K562 (cell line): ENCODE measurements around the gene NEIL1. TPM values are rescaled to one million over a fixed set of nuclear protein-coding genes. Genes with fewer than 3 reads are reported as not detected.

Source experiments
- AFF1 ChIP-seq, 2 experiments: fragments of 450-650 bp; IDR thresholded peaks; 2 replicates each; pipeline ENCODE4 v1.6.1; 2018; ENCODE audit warnings: mild to moderate bottlenecking in 2 of 2, low read depth in 1 of 2; ENCODE audit not compliant: partially characterized antibody in 2 of 2
- EP300 ChIP-seq: IDR thresholded peaks from 2 replicates; pipeline ENCODE4 v1.6.1; 2012; ENCODE audit warnings: low read length, improper control_type of control experiment
- ETV5 ChIP-seq: sonication (generic); formaldehyde crosslinking; IDR thresholded peaks from 2 replicates; pipeline ENCODE4 v1.4.0; 2020; ENCODE audit warnings: low read depth, mild to moderate bottlenecking, missing genetic modification reagents
- FOXA3 ChIP-seq, 2 experiments: fragments of 450-650 bp in 1 of 2; sonication (generic) in 1 of 2; formaldehyde crosslinking; IDR thresholded peaks in 1 of 2; conservative IDR thresholded peaks in 1 of 2; 2 replicates each; pipeline versions ENCODE4 v1.4.0 to v1.8.0; 2020 to 2022; ENCODE audit warnings: mild to moderate bottlenecking in 2 of 2, missing genetic modification reagents in 1 of 2
- HMGXB4 ChIP-seq: sonication (generic); formaldehyde crosslinking; IDR thresholded peaks from 2 replicates; pipeline ENCODE4 v1.8.1; 2023; ENCODE audit warnings: mild to moderate bottlenecking, missing genetic modification reagents
- IRF2 ChIP-seq: sonication (generic); formaldehyde crosslinking; IDR thresholded peaks from 2 replicates; pipeline ENCODE4 v1.8.1; 2022; ENCODE audit warnings: mild to moderate bottlenecking, missing genetic modification reagents
- KDM1A ChIP-seq, 2 experiments: fragments of 450-650 bp; IDR thresholded peaks; 2 replicates each; pipeline ENCODE4 v1.6.1; 2016; ENCODE audit warnings: mild to moderate bottlenecking in 2 of 2
- KHSRP ChIP-seq: fragments of 450-650 bp; IDR thresholded peaks from 2 replicates; pipeline ENCODE4 v1.6.1; 2017
- MBD2 ChIP-seq: sonication (generic); IDR thresholded peaks from 2 replicates; pipeline ENCODE4 v1.6.1; 2016; ENCODE audit warnings: low read depth, borderline replicate concordance
- MLX ChIP-seq, 2 experiments: fragments of 450-650 bp in 1 of 2; sonication (generic) in 1 of 2; formaldehyde crosslinking; conservative IDR thresholded peaks; 2 replicates each; pipeline versions ENCODE4 v1.4.0 to v1.8.1; 2020 to 2022; ENCODE audit warnings: mild to moderate bottlenecking in 1 of 2, missing genetic modification reagents in 1 of 2
- NFATC3 ChIP-seq: fragments of 450-650 bp; IDR thresholded peaks from 2 replicates; pipeline ENCODE4 v1.6.1; 2017; ENCODE audit warnings: mild to moderate bottlenecking
- NR3C1 ChIP-seq: sonication (generic); formaldehyde crosslinking; IDR thresholded peaks from 2 replicates; pipeline ENCODE4 v1.8.1; 2022; ENCODE audit warnings: missing genetic modification reagents
- SIX5 ChIP-seq, 2 experiments: IDR thresholded peaks; 2 replicates each; pipeline ENCODE4 v1.6.1; 2011; ENCODE audit warnings: low read length in 2 of 2, borderline replicate concordance in 1 of 2, low read depth in 1 of 2, mild to moderate bottlenecking in 1 of 2, moderate library complexity in 1 of 2; ENCODE audit not compliant: insufficient read depth in 1 of 2
- SMAD2 ChIP-seq: fragments of 150-350 bp; IDR thresholded peaks from 2 replicates; pipeline ENCODE4 v1.6.1; 2014; ENCODE audit warnings: low read depth, mild to moderate bottlenecking, low read length
- TAF7 ChIP-seq: fragments of 450-650 bp; IDR thresholded peaks from 2 replicates; pipeline ENCODE4 v1.6.1; 2016; ENCODE audit warnings: missing genetic modification characterization, missing compliant biosample characterization
- TSC22D4 ChIP-seq: fragments of 450-650 bp; IDR thresholded peaks from 2 replicates; pipeline ENCODE4 v1.6.1; 2016; ENCODE audit warnings: missing genetic modification characterization, missing biosample characterization, control low read depth
- ZEB2 ChIP-seq: fragments of 450-650 bp; IDR thresholded peaks from 2 replicates; pipeline ENCODE4 v1.6.1; 2016
- ZFX ChIP-seq: sonication (generic); formaldehyde crosslinking; IDR thresholded peaks from 2 replicates; pipeline ENCODE4 v1.8.0; 2022; ENCODE audit warnings: mild to moderate bottlenecking, missing genetic modification reagents, moderate library complexity
- ZNF12 ChIP-seq: sonication (generic); formaldehyde crosslinking; IDR thresholded peaks from 2 replicates; pipeline ENCODE4 v1.4.0; 2020; ENCODE audit warnings: mild to moderate bottlenecking, missing genetic modification reagents
- ZNF24 ChIP-seq: fragments of 450-650 bp; IDR thresholded peaks from 2 replicates; pipeline ENCODE4 v1.6.1; 2016
- ZNF316 ChIP-seq: fragments of 450-650 bp; IDR thresholded peaks from 2 replicates; pipeline ENCODE4 v1.6.1; 2016
- ZNF583 ChIP-seq: fragments of 250-450 bp; sonication (Bioruptor Pico); IDR thresholded peaks from 2 replicates; pipeline ENCODE4 v1.4.0; 2020
- ZNF707 ChIP-seq: fragments of 250-450 bp; sonication (Bioruptor Pico); conservative IDR thresholded peaks from 2 replicates; pipeline ENCODE4 v1.8.0; 2022; ENCODE audit warnings: inconsistent platforms, mild to moderate bottlenecking, moderate library complexity
- polyA plus RNA-seq, 8 experiments: library from polyadenylated mRNA; depleted of rRNA in 4 of 8; stranded (reverse) in 5 of 8; unstranded in 3 of 8; fragments of >200 nt; fragmentation: Nextera tagmentation in 2 of 8; fragmentation: Illumina TruSeq in 1 of 8; extraction: Ambion mirVana in 2 of 8; extraction: Trizol in 1 of 8; gene quantifications; 2 replicates each; pipeline versions ENCODE4 v1.2.1 to v1.2.3, GENCODE V29; 2011 to 2014; ENCODE audit warnings: inconsistent platforms in 1 of 8, missing spikeins in 1 of 8
- total RNA-seq, 7 experiments: library from RNA; depleted of rRNA in 6 of 7; stranded (reverse); fragments of >200 nt in 6 of 7; fragmentation: Illumina TruSeq in 2 of 7; extraction: Trizol in 2 of 7; gene quantifications; 2 replicates each; pipeline versions ENCODE4 v1.2.1 to v1.2.3, GENCODE V29; 2011 to 2021; ENCODE audit warnings: low replicate concordance in 1 of 7

The NEIL1 gene
- total and polyA plus RNA-seq, 9 of the 15 experiments (the other 6 are each of a cell fraction or from before 2014, with no cell fraction given), result 0.14 to 4.3 (median 2.4) TPM

- TF ChIP-seq SMAD2 (no peak), ZFX (CRISPR knock-in tag) (peak; percentile 96), FOXA3 (CRISPR knock-in tag; conservative IDR thresholded peaks at IDR 0.05 in 1 of 2, IDR thresholded peaks at IDR 0.05 in 1 of 2) (peak in 1 of 2 experiments; percentile 37; a peak in 1 of 4 replicates), NR3C1 (CRISPR knock-in tag) (0 out of 2 replicates have a peak, but pooled peaks have one; percentile 61), MLX (CRISPR knock-in tag; conservative IDR thresholded peaks at IDR 0.05) (no peak), SIX5 (IDR thresholded peaks at IDR 0.05; ENCODE audit: borderline replicate concordance in 1 of 2, insufficient read depth in 1 of 2, low read depth in 1 of 2, low read length in 2 of 2) (peak; percentile 20 to 48; a peak in 3 of 4 replicates), TSC22D4 (tag) (no peak), MBD2 (peak; percentile 72), IRF2 (no peak), HMGXB4 (CRISPR knock-in tag) (peak; percentile 47; the same call in 1 of the 2 replicates), AFF1 (IDR thresholded peaks at IDR 0.05; ENCODE audit: low read depth in 1 of 2, partially characterized antibody in 2 of 2) (peak in 1 of 2 experiments; percentile 65), KHSRP (no peak), ETV5 (CRISPR knock-in tag) (peak; percentile 50), ZNF12 (CRISPR knock-in tag) (0 out of 2 replicates have a peak, but pooled peaks have one; percentile 61), TAF7 (peak; percentile 88), EP300 (peak; percentile 21), NFATC3 (0 out of 2 replicates have a peak, but pooled peaks have one; percentile 65), ZNF707 (CRISPR knock-in tag) (no peak), ZNF24 (peak; percentile 49; the same call in 1 of the 2 replicates), ZEB2 (peak; percentile 98), KDM1A (IDR thresholded peaks at IDR 0.05) (no peak), ZNF316 (peak; percentile 64; the same call in 1 of the 2 replicates), ZNF583 (CRISPR knock-in tag) (no peak; the same call in 1 of the 2 replicates)
Observed at GRCh38 chr15:75367913-75368688, 21.3 kb downstream of the NEIL1 start, which contains the start of gene MAN2C1 (continued).
